ENCODE measurements around the gene CHRM4.

CHRM4 gene

DNA sequence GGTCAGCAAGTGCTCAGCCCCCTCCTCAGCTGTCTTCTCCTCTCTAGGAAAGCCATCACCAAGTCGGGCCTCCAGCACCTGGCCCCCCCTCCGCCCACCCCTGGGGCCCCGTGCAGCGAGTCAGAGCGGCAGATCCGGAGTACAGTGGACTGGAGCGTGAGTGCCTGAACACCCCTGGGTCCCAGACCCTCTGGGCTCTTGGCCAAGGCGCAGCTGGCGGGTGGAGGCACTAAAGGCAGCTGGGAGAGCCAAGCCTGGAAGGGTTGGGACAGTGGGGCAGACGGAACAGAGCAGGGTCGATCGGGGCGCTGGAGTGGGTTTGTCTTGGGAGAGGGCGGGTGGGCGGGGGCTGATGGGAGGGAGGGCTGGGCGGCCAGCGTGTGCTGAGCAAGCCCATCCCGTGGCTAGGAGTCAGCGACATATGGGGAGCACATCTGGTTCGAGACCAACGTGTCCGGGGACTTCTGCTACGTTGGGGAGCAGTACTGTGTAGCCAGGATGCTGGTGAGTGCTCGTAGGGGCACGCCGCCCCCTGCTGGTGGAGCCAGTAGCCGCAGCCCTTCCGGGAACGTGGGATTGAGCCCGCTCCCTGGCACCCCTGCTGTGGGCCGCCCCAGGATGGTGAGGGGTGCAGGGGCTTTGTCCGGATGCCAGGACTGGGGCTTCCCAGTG is 24.2 kb downstream of the CHRM4 start:
- DNase-seq: peak; percentile 56

DNA sequence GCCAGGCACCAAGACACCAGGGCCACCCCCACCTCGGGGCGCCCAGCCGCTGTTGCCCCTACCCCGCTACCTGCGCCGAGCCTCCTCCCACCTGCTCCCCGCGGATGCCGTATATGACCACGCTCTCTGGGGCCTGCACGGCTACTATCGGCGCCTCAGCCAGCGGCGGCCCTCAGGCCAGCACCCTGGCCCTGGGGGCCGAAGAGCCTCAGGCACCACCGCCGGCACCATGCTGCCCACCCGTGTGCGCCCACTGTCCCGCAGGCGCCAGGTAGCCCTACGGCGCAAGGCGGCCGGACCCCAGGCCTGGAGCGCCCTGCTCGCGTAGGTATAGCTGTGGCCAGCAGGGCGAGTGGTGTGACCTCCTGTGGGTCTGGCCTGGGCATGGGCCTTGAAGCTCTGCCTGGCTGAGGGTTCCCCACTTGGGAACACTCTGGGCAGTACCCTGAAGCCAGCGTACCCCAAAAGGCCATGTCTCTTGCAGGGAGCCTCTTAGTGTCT is 24.9 kb downstream of the CHRM4 start:
- DNase-seq: no peak

DNA sequence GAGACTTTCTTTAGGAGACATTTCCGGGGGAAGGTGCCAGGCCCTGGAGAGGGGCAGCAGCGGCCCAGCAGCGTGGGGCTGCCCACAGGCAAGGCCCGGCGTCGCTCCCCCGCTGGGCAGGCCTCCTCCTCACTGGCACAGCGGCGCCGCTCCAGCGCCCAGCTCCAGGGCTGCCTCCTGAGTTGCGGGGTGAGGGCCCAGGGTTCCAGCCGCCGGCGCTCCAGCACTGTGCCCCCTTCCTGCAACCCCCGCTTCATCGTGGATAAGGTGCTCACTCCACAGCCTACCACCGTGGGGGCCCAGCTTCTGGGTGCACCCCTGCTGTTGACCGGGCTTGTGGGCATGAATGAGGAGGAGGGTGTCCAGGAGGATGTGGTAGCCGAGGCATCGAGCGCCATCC is 25.3 kb downstream of the CHRM4 start:
- DNase-seq: no peak

DNA sequence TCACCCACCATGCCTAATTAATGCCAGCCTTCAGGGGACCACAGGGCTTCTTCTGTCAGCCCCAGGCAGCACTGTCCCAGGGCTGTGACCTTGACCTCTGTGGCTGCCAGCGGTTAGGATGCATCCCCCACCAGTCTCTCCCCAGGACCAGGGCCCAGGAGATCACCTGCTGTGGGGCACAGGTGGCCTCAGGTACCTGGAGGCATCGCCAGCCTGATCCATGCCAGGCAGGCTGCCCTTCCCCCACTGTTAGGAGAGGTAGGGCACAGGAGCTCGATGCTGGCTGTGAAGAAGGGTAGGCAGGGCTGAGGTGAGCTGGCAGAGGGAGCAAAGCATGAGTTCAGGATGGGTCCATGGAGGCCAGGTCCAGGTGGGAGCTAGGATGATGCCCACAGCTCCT is 26.8 kb downstream of the CHRM4 start:
- no peak for DNase-seq

DNA sequence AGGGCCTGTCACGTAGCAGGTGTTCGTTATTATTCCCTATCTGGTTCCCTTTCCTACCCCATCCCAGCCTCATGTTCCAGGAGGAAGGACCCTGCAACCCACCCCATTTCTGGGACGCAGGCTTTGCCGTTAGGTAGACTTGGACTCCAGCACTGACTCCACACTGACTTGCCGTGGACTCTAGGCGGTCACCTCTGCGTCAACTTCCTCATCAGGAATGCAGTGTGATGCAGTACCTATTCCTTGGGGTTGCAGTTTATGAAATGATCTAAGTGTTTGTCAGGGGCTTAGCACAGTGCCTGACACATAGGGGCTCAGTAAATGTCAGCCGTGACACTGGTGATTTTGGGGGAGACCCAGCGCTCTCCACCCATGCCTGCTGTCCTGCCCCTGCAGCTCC is 27.5 kb downstream of the CHRM4 start:
- no peak for DNase-seq

DNA sequence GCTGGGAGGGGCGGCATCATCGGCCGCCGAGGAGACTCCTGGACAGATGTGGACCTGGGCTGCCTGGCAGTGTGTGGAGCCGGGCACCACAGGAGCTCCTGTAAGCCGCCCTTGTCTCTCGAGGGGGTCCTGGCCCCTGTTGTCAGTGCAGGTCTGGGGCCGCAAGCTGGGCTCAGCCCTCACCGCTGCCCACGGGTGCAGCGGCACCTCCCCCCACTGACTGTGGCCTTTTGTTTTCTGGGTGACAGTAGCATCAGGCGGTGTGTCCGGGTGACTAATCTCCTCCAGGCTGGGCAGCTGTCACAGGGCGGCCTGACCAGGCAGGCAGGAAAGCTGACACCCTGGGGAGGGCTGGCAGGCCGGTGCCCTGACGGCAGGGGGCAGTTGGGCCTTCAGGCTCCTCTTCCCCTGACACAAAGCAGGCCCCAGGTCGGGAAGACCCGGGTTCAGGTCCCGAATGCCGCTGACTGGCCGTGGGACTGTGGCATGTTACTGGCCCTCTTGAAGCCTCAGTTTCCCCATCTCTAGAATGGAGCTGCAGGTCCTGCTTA is 28.0 kb downstream of the CHRM4 start:
- DNase-seq: no peak

DNA sequence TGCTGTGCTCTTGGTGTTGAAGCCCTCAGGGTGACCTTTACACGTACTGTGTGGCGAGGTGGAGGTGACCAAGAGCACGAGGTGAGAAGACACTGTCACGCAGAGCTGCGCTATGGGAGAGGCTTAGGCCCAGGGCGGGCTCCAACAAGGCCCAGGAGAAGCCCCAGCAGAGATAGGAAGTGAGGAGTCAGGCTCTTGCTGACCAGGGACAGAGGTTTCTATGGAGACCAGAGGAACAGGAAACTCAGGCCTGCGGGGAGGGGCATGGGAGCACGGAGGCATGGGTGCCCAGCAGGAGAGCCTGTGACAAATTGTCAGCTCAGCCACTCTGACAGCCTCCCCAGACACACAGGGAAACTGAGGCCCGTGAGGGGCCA is 28.6 kb downstream of the CHRM4 start:
- DNase-seq: no peak

DNA sequence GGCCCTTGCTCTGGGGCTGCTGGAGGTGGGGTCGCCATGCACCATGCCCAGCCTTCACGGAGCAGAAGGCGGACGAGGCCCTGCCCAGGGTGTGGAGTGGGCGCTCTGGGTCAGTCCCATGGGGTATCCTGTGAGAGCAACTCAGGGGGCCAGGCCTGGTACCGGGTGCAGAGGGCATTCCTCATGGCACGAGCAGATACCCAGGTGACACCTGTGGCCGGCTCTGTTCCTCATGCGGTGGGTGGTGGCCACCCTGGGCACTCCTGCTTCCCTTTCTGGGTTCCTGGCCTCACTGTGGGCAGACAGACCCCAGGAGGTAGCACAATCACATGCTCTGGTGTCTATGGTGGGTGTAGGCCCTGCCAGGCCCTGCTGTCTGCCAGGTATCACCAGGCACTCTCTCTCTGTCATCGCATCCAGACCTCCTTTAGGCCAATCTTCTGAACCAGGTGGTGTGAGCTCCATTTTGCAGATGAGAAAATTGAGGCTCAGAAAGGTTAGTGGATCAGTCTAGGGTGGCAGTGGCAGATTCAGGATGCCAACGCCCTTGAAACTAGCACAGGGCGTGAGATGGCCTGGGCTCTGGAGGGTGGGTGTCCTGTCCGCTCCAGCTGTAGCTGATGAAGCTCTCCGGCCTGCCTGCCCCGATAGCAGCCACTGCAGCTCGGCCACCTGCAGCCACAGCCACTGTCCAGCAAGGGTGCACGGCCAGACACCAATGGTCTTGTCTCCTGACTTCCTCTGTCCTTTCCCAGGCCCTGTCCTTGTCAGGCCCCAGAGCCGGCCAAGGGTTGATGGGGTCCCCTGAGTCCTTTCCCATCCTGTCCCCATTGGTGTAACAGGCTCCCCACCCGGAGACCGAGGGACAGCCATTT is 29.2 kb downstream of the CHRM4 start:
- no peak for DNase-seq

DNA sequence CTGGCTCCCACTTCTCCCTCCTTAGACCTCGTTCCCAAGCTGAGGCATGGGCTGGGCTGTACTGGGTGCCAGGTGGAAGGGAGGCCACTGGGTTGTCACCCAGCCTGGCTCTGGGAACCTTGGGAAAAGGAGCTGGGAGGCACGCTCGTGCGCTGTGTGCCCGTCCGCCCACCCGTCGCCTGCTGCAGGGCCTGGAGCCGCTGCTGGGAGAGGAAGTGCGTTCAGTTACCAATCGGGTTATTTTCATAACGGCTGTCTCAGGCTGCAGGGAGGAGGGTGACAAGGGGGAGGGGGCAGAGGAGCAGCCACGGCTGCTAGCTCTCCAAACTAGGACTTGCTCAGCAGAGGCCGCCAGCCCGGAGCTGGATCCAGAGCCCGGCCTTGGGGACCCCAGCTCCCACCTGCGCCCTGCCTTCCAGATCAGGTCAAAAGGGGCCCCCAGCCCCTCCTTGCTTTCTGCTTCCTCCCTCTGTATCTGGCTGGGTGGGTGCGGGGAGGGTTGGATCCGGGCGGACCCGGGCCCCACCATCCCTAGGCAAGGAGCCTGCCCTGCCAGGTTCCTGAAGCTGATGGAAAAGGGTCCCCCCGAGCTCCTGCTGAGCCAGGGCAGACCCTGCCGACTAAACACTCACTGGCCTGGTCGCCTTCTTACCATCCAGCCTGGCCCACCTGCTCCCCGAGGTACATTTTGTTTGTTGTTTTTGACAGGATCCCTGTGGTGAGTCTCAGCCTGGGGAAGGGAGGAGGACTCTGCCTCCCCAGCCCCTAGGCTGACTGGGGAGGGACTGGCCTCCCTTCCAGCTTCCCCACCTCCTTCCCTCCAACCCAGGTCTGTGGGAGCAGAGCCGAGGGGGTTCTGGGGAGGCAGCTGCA is 30.1 kb downstream of the CHRM4 start:
- no peak for DNase-seq

DNA sequence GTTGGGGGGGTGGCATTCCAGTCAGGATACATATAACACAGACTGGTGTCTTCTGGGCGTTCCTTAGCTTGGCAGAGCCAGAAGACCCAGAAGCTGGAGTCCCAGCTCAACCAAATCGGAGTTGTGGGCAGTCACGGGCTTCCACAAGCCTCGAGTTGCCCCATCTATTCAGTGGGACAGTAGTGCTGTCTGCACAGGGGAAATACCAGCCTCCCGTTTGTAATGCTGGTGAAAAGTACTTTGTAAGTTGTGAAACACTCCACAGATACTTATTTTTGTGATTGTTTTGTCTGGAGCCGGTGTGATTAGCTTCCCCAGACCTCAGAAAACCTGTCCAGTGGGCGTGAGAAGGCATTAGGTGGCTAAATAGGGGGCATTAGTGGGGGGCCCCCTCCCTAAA is 30.7 kb downstream of the CHRM4 start:
- no peak for DNase-seq

DNA sequence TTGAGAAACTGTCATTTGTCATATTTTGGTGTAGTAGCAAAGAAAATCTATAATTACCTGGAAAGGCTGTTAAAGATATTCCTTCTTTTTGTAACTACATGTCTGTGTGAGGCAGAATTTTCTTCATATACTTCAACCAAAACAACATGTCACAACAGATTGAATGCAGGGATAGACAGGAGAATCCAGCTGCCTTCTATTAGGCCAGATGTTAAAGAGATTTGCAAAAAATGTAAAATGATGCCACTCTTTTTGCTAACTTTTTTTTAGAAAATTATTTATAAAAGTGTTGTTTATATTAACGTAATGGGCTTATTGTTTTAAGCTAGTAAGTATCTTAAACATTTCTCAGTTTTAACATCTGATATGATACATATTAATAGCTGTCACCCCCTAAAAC is 31.6 kb downstream of the CHRM4 start:
- no peak for DNase-seq

DNA sequence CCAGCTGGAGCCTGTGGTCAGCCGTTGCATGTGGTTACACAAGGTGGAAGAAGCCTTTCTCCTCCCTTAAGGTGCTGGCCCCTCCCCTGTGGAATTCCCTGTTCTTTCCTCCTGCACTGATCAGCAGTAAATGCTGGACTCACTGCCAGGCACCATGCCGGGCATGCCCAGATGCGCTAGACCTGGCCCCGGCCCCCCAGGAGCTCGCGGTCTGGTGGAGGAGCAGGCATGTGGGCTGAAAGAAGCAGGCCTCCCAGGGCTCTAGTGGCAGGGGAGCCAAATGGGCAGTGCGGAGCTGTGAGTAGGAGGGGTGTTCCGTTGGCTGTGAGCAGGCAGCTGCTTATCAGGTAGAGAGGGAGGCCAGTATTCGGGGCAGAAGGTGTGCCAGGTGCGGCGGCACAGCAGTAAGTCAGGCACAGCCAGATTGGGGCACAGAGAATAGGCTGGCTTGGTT is 34.1 kb downstream of the CHRM4 start:
- DNase-seq: no peak

DNA sequence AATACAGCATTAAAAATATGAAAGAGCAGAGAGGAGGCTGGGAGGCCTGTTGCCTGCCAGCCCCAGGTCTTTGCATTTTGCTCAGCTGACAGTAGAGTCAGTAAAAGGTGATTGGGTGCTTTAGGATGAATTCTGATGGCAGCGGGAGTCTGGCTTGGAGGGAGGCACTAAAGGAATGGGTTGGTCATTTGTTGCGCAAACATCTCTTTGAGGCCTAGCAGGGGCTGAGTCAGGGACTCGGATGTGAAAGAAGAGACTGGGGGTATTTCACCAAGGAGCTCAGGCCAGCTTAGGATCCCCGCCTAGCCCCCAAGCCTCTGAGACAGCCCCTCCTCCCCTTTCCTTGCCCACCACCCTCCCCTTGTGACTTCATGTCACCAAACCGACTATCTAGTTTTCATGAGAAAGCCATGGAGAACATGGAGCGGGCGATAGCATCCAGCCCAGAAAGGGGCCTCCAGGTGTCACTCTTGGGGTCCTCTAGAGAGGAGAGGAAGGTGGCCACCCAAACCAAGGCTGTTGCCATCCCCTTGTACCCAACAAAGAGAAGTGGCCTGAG is 34.6 kb downstream of the CHRM4 start:
- no peak for DNase-seq

DNA sequence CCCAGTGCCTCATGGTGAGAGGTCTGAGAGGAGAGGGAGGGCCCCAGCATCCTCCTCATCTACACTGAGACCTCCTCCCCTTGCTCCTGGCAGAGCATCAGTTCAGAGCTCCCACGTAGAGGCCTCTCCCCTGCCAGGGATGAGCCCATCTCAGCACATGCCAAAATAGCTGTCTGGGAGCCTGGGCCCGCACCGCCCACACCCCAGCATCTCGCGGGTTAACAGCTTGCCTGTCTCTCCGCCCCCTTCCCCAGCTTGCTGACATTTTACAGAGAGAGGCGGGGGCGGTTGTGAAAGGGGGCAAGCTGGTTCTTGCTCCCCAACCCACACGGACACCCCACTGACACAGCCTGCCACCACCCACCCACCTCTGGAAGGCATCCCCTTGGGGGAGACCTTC is 37.9 kb downstream of the CHRM4 start:
- no peak for DNase-seq

DNA sequence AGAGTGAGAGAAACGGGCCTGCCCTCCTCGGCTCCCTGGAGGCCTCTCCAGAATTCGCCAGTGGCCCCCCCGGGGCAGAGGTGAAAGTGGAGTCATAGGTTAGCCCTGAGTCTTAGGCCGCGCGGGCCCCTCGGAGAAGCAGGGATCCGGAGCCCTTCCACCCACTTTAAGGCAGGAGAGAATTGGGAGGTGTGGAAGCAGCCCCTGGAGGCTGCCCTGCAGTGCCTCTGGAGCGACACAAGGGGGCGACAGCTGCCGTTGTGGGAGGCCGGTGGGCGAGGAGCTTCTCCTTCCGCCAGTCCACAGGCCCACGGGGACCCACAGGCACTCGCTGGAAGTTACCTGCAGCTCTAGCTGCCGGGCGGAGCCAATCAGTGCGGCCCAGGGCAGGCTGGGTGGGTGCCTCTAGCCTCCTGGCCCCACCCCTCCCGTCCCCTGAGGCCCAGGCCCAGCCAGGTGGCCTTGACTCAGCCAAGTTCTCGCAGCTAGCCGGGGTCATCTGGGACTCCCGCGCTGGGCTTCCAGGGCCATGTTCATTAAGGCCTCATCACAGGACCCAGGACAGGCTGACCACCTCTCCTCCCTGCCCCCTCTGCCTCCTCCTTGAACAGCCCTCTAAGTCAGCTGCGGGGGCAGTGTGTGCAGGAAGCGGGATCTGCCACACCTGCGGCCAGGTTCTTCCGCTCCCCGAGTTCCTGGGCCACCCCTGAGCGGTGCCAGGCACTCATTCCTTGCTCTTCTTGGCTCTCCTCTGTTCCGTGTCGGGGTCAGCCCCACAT is 39.3 kb downstream of the CHRM4 start:
- peak; percentile 54 for DNase-seq

DNA sequence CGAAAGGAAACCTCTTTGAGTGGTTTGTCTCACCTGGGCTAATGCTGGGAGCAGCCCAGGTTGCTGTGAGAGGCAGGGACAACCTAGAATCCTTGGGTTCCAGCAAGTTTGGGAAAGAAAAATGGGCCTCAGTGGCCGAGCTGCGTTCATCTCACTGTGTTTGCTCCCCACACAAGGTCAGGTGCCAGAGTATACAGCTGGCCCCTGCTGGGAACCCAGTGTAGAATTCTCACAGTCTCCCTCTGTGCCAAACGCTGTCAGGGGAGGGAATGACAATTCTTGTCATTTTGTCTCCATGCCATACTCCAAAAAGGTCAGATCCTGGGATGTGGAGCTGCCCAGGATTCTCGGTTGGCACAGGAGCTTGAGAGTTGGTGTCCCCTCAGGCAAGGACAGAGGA is 40.0 kb downstream of the CHRM4 start:
- no peak for DNase-seq

DNA sequence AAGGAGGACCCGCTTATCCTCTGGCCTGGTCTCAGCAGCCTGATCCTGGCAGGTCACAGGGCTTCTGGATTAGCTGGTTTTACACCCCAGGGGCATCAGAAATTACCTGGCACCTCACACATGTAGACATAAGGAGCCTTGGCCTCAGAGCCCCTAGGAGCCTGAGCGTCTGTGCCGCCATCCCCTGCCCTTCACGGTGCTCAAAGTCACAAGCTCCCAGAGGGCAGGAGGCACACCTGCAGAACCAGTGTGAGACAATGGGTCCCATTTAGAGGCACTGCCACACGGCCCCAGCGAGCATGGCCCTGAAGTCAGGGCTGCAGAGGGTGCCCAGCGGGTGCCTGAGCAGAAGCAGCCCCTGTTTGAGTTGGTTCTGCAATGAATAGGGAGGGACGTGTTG is 40.4 kb downstream of the CHRM4 start:
- no peak for DNase-seq

DNA sequence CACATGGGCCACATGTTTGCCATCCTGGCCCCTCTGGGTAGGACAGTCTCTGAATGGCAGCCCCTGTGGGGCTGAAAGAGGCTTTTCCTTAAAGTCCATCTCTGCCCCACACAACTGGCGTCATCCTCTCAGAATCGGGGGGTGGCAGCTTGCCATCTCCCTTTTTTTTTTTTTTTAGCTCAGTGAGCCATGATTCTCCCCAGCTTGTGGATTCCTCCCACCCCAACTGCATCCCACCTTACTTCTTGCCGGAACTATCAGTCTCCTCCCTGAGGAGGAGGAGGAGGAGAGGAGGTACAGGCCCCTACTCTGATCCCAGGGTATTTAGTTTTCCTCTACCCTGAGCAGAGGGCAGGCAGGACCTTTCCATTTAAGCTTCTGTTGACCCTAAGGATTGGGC is 40.9 kb downstream of the CHRM4 start:
- DNase-seq: no peak

DNA sequence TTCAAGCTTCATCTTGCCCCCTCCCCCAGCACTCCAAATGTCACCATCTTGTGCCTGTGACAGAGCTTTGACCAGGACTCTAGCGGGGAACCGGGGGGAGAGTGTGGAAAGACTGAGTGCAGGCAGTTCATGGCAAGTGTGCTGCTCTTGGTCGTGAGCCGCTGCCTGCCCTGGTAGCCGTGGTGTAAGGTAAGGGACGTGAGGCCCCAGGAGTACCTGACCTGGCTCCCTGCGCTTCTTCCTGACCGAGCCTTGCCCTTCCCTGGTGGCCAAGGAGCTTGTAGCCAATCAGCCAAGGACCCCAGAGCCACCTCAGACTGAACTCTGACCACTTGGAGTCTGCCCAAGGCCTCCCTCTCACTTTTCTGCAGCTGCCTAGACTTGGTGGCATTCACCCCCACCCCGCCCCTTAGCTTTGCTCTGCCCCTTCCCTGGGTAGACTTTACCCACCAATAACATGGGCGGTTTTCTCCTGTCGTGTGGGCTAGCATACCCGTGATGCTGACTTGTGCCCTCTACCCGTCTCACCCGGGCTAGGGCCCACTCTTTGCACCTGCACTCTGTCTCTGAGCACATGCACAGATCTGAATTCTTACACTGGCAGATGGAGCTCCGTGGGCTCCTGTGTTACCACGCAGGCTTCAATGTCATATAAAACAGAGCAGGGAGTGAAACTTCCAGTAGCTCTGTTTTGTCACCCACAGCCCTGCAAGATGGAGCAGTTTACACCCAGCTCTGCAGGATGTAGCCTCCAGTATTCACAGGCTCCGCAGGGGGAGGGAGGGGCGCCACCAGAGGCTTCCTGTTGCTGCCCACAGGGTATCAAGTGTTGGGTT is 42.8 kb downstream of the CHRM4 start:
- DNase-seq: peak; percentile 28

DNA sequence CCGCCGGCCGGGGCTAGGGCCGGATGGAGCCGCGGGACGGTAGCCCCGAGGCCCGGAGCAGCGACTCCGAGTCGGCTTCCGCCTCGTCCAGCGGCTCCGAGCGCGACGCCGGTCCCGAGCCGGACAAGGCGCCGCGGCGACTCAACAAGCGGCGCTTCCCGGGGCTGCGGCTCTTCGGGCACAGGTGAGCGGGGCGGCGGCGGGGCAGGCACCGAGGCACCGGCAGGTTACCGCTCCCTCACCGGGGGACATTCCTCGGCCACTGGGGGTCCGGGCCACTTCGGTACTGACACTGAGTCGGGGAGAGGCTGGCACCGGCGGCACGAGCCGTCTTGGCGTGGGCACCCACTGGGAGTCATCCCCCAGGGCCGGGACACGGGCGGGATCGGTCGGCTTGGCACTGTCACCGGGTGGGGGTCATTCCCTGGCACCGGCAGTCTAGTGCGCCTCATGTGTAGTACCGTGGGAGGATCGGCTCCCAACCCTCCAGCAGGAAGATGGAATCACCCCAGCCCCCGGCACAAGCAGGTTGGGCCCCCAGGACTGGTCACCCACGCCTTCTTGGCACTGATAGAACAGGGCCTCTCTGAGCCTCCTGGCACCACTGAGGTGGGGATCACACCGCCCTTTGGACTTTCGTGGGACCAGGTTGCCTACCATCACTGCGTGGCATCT is 43.8 kb downstream of the CHRM4 start:
- no peak for DNase-seq
